IMR-90 (cell line): ENCODE data around the gene GALK1. TPM values are rescaled to one million over a fixed set of nuclear protein-coding genes. Genes with fewer than 3 reads are reported as not detected.

Source experiments
- ATAC-seq: fragments of 200-7000 bp; cut with Tn5 transposase; 2 replicates; pipeline ENCODE4 v1.9.1; 2020; ENCODE audit warnings: low read depth, mild to moderate bottlenecking, moderate library complexity
- BruUV-seq: library from RNA; stranded (reverse); fragments of 400-500 nt; replicated peaks from 2 replicates; lab custom pipeline; 2021; lab: Mats Ljungman, UMichigan
- CTCF ChIA-PET: fragments of 300-600 bp; formaldehyde crosslinking; extraction: SDS; loops from one replicate; lab custom pipeline; 2021; ENCODE audit warnings: antibody characterized with exemption; lab: Yijun Ruan, JAX
- POLR2A ChIA-PET: fragments of 300-600 bp; sonication (Branson Sonifier 250); formaldehyde crosslinking; loops from one replicate; lab custom pipeline; 2022; ENCODE audit warnings: antibody characterized with exemption; ENCODE audit not compliant: unreplicated experiment; lab: Charles Lee
- DNase-seq: peaks from one replicate; pipeline ENCODE4 v3.0.0; 2013
- H2AFZ ChIP-seq: replicated peaks from 2 replicates; pipeline ENCODE3; 2013; ENCODE audit warnings: low read length, mild to moderate bottlenecking; ENCODE audit not compliant: poor library complexity
- H2AK5ac ChIP-seq: 2 replicates; pipeline ENCODE4 v1.6.1; 2013; ENCODE audit warnings: low read depth, low read length, inconsistent platforms
- H2AK9ac ChIP-seq: replicated peaks from 2 replicates; pipeline ENCODE3; 2013; ENCODE audit warnings: mild to moderate bottlenecking, low read depth, low read length, moderate library complexity; ENCODE audit not compliant: poor library complexity
- H2BK120ac ChIP-seq: 2 replicates; pipeline ENCODE4 v1.6.1; 2013; ENCODE audit warnings: low read depth, low read length, inconsistent platforms
- H2BK15ac ChIP-seq: 3 replicates; pipeline ENCODE4 v1.6.1; 2013; ENCODE audit warnings: low read depth, low read length, inconsistent platforms
- H2BK20ac ChIP-seq: 2 replicates; pipeline ENCODE4 v1.6.1; 2013; ENCODE audit warnings: low read depth, mild to moderate bottlenecking, inconsistent platforms, low read length, moderate library complexity
- H2BK5ac ChIP-seq: 2 replicates; pipeline ENCODE4 v1.6.1; 2013; ENCODE audit warnings: mild to moderate bottlenecking, low read depth, low read length, inconsistent platforms; ENCODE audit not compliant: poor library complexity, severe bottlenecking
- H3K14ac ChIP-seq: replicated peaks from 2 replicates; pipeline ENCODE4 v1.6.1; 2013; ENCODE audit warnings: low read depth, low read length, inconsistent platforms
- H3K18ac ChIP-seq: 2 replicates; pipeline ENCODE4 v1.6.1; 2013; ENCODE audit warnings: low read depth, low read length, control low read depth
- H3K23ac ChIP-seq: 2 replicates; pipeline ENCODE4 v1.6.1; 2013; ENCODE audit warnings: low read depth, low read length, inconsistent platforms
- H3K27ac ChIP-seq: 2 replicates; pipeline ENCODE4 v1.5.1; 2013; ENCODE audit warnings: mild to moderate bottlenecking, control low read depth, low read length; ENCODE audit not compliant: insufficient read depth
- H3K27me3 ChIP-seq: 2 replicates; pipeline ENCODE4 v1.6.1; 2013; ENCODE audit warnings: low read length; ENCODE audit not compliant: control insufficient read depth, insufficient read depth
- H3K36me3 ChIP-seq: 2 replicates; pipeline ENCODE4 v1.6.1; 2013; ENCODE audit warnings: low read length, mixed read lengths; ENCODE audit not compliant: control insufficient read depth, insufficient read depth
- H3K4ac ChIP-seq: 2 replicates; pipeline ENCODE4 v1.6.1; 2013; ENCODE audit warnings: low read depth, low read length, inconsistent platforms
- H3K4me1 ChIP-seq: 2 replicates; pipeline ENCODE4 v1.6.1; 2013; ENCODE audit warnings: low read length, mixed read lengths; ENCODE audit not compliant: control insufficient read depth, insufficient read depth
- H3K4me2 ChIP-seq: 2 replicates; pipeline ENCODE4 v1.6.1; 2013; ENCODE audit warnings: low read depth, mild to moderate bottlenecking, control low read depth, low read length, moderate library complexity
- H3K4me3 ChIP-seq: 2 replicates; pipeline ENCODE4 v1.5.1; 2013; ENCODE audit warnings: low read depth, mild to moderate bottlenecking, control low read depth, low read length, moderate library complexity; ENCODE audit not compliant: insufficient read depth
- H3K56ac ChIP-seq: 2 replicates; pipeline ENCODE4 v1.6.1; 2013; ENCODE audit warnings: low read length, inconsistent platforms; ENCODE audit not compliant: insufficient read depth; ENCODE audit errors: extremely low read depth
- H3K79me1 ChIP-seq, 2 experiments: 2 replicates each; pipeline ENCODE4 v1.6.1; 2013; ENCODE audit warnings: low read length in 2 of 2, inconsistent platforms in 1 of 2, low read depth in 1 of 2
- H3K9ac ChIP-seq: 2 replicates; pipeline ENCODE4 v1.6.1; 2013; ENCODE audit warnings: low read depth, low read length, control low read depth
- H3K9me1 ChIP-seq: 2 replicates; pipeline ENCODE4 v1.6.1; 2013; ENCODE audit warnings: low read length, inconsistent platforms; ENCODE audit not compliant: insufficient read depth
- H3K9me3 ChIP-seq: 2 replicates; pipeline ENCODE4 v1.6.1; 2013; ENCODE audit warnings: low read length; ENCODE audit not compliant: control insufficient read depth, insufficient read depth
- H4K20me1 ChIP-seq: 2 replicates; pipeline ENCODE4 v1.6.1; 2013; ENCODE audit warnings: low read length, inconsistent platforms; ENCODE audit not compliant: insufficient read depth
- H4K5ac ChIP-seq: 2 replicates; pipeline ENCODE4 v1.6.1; 2013; ENCODE audit warnings: mild to moderate bottlenecking, low read depth, low read length, control low read depth
- H4K8ac ChIP-seq, 2 experiments: 2 replicates each; pipeline ENCODE4 v1.6.1; 2013; ENCODE audit warnings: low read depth in 2 of 2, low read length in 2 of 2, control low read depth in 1 of 2, inconsistent platforms in 1 of 2
- H4K91ac ChIP-seq: 2 replicates; pipeline ENCODE4 v1.6.1; 2013; ENCODE audit warnings: low read depth, low read length, inconsistent platforms; ENCODE audit not compliant: insufficient read depth
- CEBPB ChIP-seq: IDR thresholded peaks from 2 replicates; pipeline ENCODE4 v1.6.1; 2012; ENCODE audit warnings: low read depth, low read length, improper control_type of control experiment
- CHD1 ChIP-seq: IDR thresholded peaks from 2 replicates; pipeline ENCODE4 v1.6.1; 2012; ENCODE audit warnings: low read depth, low read length, improper control_type of control experiment
- NFE2L2 ChIP-seq: fragments of 150-350 bp; IDR thresholded peaks from 2 replicates; pipeline ENCODE4 v1.6.1; 2016; ENCODE audit warnings: low read depth, mild to moderate bottlenecking, low read length
- POLR2A ChIP-seq: IDR thresholded peaks from 2 replicates; pipeline ENCODE4 v1.6.1; 2012; ENCODE audit warnings: mild to moderate bottlenecking, low read depth, low read length
- RAD21 ChIP-seq: IDR thresholded peaks from 2 replicates; pipeline ENCODE4 v1.6.1; 2012; ENCODE audit warnings: low read length, improper control_type of control experiment
- RFX5 ChIP-seq: IDR thresholded peaks from 2 replicates; pipeline ENCODE4 v1.8.0; 2012; ENCODE audit warnings: low read depth, mild to moderate bottlenecking, low read length, moderate library complexity
- WGBS, 2 experiments: methylation state at CpG; one replicate each; pipeline versions ENCODE4 v1.1.5 to v1.1.7; 2013; ENCODE audit warnings: missing lambda C conversion rate in 2 of 2; ENCODE audit not compliant: insufficient read length in 1 of 2; ENCODE audit errors: extremely low coverage in 2 of 2; 5-methylcytosine and 5-hydroxymethylcytosine counted together
- dilution Hi-C: fragments of 300-500 bp; cut with HindIII; formaldehyde crosslinking; loops from one replicate; pipeline ENCODE4 v1.14.3; 2018; ENCODE audit warnings: low sequenced_read_pairs; ENCODE audit not compliant: unreplicated experiment
- in situ Hi-C: fragments of 300-500 bp; cut with MboI; formaldehyde crosslinking; loops from 3 replicates; pipeline ENCODE4 v1.14.3; 2019; ENCODE audit warnings: low sequenced_read_pairs, inconsistent platforms, mixed read lengths
- intact Hi-C: fragments of 100-400 bp; cut with micrococcal nuclease; formaldehyde crosslinking; loops from 2 replicates; pipeline ENCODE4 v1.10.0; 2022
- polyA plus RNA-seq, 3 experiments: library from polyadenylated mRNA; depleted of rRNA; stranded (reverse); fragments of >200 nt; gene quantifications; 2 replicates each; pipeline ENCODE4 v1.2.3, GENCODE V29; 2012; ENCODE audit warnings: low replicate concordance in 1 of 3
- total RNA-seq: library from RNA; depleted of rRNA; stranded (reverse); fragments of >200 nt; gene quantifications from 2 replicates; pipeline ENCODE4 v1.2.3, GENCODE V29; 2012
- TF ChIP-seq, protein P1 (sequence below): fragments of 150-350 bp; IDR thresholded peaks from 2 replicates; pipeline ENCODE4 v1.6.1; 2017; ENCODE audit warnings: mild to moderate bottlenecking, antibody characterized with exemption, low read length, low read depth

Gene GALK1
- total and polyA plus RNA-seq, 2 of the 4 experiments (the other 2 are of a cell fraction), result 19.9 to 21.9 TPM

DNA sequence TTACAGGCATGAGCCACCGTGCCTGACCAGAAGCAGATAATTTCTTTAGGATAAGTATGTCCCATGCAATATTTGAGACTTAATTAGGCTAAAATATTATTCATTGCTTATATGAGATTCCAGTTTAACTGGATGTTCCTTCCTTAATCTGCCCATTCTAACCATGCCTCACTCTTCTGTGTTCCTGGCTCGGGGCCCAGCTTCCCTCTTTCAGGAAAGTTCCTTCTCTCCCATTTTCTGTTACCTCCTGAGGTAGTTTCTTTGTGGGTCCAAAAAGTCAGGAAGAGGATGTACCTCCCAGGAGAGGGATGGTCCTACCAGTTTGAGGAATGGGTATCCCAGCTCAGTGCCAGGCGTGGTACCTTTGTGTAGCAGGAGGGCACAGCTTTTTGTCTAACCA lies 42.9 kb upstream of the GALK1 start:
- Histone ChIP-seq H4K5ac (no peak overlapping the region), H3K56ac (no peak overlapping the region), H3K4ac (no peak overlapping the region), H3K27ac (no peak overlapping the region), H4K91ac (no peak overlapping the region), H2BK120ac (no peak overlapping the region), H2AK5ac (no peak overlapping the region), H3K9me1 (peaks cover 4% of the 10 kb centered on the region; the same call in 1 of the 2 replicates), H2BK15ac (no peak overlapping the region), H2BK20ac (no peak overlapping the region), H3K79me1 (peaks cover 14 to 38% of the 10 kb centered on the region in 2 experiments), H3K9me3 (no peaks in the 10 kb centered on the region), H3K14ac (no peak overlapping the region), H3K4me3 (no peak overlapping the region), H4K8ac (no peak overlapping the region), H3K9ac (no peak overlapping the region), H2AFZ (no peak overlapping the region), H3K23ac (no peak overlapping the region), H3K4me1 (no peaks in the 10 kb centered on the region; the same call in 1 of the 2 replicates), H3K4me2 (no peak overlapping the region), H2AK9ac (no peak overlapping the region), H4K20me1 (peaks cover 17% of the 10 kb centered on the region), H2BK5ac (no peak overlapping the region), H3K27me3 (no peaks in the 10 kb centered on the region), H3K18ac (no peak overlapping the region), H3K36me3 (peaks cover 22% of the 10 kb centered on the region)
- DNase-seq (no peak), ATAC-seq (no peak)
- in situ Hi-C loops, result no loop called here
- no TSS peak for BruUV-seq
- POLR2A ChIA-PET, result no interaction called here
- dilution Hi-C loops, result no loop called here
- intact Hi-C loops, result no loop called here
- CTCF ChIA-PET, result interaction anchor here (0.6 kb wide), 1 partner anchor 19 kb away, joined by 6 read pairs; no protein-coding TSS in a partner anchor
- WGBS, 2 experiments, result no CpG with 5 or more reads among the region's 3 CpGs
- TF ChIP-seq RAD21, result no peak
- TF ChIP-seq NFE2L2, result no peak
- TF ChIP-seq, protein P1, sequence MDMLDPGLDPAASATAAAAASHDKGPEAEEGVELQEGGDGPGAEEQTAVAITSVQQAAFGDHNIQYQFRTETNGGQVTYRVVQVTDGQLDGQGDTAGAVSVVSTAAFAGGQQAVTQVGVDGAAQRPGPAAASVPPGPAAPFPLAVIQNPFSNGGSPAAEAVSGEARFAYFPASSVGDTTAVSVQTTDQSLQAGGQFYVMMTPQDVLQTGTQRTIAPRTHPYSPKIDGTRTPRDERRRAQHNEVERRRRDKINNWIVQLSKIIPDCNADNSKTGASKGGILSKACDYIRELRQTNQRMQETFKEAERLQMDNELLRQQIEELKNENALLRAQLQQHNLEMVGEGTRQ, result no peak
- TF ChIP-seq RFX5, result no peak
- TF ChIP-seq POLR2A, result no peak
- no peak for TF ChIP-seq CEBPB
- TF ChIP-seq CHD1, result no peak
